HG03175 (cell line): ENCODE data around the gene FCHSD2.

Experiments used
- ATAC-seq: cut with Tn5 transposase; IDR thresholded peaks from one replicate; pipeline ENCODE4 v1.9.1; 2021; ENCODE audit warnings: mild to moderate bottlenecking, moderate library complexity; ENCODE audit not compliant: unreplicated experiment

The FCHSD2 gene

DNA sequence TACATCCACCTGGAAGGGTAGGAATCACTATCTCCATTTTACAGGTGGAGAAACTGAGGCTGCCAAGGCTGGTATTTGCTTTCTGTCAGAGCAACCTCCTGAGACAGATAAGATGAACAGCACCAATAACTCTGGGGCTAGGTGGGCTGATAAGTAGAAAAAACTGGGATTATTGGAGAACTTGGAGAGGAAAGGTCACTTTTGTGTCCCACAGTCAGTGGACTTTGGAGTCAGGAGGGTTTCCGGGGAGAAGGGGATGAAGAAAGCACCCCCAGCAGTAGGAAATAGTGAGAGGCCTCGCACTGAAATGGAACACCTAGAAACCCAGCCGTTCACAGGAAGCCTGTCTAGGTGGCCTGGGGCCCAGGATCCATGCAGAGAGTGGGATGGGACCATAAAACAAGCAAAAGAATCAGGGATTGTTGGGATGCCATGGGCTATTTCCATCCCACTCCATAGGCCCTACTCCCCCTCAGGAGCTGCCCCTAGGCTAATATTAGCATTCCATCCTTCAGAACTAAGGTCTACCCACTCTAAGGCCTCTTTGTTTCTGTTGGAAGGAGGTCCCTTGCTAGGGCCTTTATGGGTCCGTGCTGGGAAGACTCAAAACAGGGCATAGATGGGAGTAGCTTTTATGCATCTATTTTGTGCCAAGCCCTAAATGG lies 31.0 kb upstream of the FCHSD2 start:
- ATAC-seq, result no peak

DNA sequence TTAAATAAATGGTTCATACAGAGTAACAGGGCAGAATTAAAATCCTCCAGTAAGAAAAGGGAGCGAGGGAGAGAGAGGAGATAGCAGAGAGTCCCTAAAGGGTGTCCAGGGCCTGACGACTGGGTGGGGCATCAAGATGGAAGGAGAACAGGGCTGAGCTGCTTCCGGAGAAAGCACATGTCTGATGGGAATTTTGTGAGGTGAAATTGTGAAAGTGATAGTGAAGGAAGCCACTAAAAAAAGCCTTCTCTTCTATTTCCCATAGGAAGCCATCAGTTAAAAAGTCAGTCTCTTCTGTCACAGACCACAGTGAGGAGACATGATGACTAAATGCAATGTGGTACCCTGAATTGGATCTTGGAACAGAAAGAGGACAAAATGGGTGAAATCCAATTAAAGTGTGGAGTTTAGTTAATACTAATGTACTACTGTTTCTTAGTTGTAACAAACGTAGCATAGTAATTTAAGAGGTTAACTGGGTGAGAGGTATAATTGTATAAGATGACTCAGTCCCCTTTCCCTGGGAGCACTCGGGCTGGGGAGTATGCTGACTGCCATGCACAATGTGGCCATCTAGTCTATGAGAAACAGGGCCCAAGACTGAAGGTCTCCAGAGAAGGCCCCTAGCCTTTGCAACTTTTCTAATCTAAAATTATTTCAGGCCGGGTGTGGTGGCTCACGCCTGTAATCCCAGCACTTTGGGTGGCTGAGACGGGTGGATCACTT lies 29.5 kb upstream of the FCHSD2 start:
- ATAC-seq, result no peak

DNA sequence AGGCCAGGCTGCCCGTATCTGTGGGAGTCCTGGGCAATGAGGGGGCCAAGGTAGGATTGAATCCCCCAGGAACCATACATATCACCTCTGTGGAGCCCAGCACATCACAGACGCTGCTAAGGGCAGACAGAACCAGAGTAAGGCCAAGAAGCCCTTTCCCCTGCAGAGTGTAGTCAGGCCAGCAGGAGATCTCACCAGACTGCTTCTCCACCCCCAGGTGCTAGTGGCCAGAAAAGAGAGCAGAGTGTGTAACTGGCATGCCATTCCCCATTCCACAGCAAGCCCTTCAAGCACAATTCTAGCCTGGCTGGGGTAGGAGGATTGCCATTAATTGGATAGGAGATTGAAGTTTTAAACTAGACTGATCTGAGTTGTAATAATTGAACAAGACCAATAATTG lies 28.0 kb upstream of the FCHSD2 start:
- ATAC-seq, result no peak

DNA sequence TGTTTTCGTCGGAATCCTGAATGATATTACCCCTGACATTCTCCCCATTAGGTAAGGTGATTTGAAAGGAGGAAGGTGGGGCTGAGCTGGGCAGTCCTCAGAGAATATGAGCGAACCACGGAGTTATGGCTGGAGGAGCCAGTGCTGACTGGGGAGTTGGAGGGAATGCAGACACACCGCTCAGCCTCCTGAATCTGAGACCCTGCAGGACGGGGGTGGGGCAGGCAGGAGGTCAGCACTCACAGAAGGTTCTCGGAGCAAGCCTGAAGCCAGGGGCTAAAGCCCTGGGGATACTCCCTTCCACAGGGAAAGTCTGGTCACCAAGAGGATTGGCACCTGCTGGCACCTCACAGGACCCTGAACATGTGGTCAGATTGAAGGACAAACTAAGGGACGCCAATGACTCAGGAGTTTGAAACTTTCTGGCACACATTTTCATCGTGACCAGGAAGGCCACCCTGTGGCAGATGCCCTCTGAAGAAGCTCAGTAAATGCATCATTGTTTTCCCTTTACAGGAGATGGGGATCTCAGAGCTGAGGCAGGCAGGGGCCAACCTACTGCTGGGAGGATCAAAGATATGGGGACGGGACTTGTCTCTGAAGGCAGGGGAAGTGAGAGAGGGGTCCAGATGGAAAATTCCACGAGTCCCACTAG lies 26.9 kb upstream of the FCHSD2 start:
- no peak for ATAC-seq

DNA sequence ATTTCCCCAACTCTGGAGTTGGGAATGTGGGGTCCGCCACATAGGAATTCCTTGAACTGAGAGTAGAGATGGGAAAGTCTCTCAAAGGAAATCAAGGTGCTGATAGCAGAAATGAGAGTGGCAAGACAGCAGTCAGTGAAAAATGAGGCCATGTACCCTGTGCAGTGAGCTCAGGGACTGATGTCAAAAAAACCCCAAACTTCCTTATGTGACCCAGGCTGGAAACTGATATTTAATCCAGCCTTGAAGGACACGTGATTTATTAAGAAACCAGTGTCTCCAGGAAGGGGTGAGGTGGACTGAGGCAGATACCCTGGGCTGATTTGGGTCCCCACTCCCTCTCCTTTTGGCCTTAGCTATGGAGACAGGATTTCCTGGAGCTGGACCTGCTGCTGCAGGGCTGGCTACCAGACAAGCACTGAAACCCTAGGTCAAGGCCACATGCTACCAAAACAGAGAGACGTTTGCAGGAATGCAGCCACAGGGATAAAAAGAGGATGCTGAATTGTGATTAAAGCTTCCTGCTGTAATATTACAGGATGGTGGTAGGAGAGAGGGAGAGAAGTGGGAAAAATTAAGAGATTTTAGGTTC lies 25.3 kb upstream of the FCHSD2 start:
- ATAC-seq, result no peak

DNA sequence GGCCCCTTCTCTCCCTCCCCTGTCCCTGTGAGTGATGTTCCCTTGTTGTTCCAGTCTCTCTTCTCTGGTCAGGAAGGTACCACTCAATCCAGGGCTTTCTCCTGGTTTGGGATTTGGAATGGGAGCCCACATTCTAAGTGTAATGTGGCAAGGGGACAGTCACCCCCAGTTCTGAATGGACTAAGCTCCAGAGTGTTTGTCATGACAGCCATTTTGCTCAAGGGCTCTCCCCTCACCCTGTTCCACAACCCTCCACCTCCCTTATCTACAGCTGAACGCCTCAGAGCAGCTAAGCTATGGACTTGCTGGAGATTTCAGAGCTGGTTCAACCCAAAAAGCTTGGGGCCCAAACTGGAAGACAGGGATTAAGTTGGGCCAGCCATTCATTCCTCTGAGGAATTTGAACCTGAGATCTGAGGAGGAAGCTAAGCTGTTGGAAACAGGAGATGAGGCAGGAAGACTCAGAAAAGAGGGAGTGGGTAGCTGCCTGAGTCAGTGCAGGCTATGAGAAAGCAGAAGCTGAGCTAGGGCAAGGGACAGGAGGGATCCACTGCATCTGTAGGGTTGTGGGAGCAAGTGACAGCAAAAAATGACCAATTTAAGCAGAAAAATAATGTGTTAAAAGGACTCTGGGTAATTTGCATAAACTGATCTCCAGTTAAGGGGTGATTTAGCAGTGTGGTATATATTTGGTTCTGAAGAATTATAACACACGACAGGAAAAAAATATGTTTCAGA lies 22.9 kb upstream of the FCHSD2 start:
- no peak for ATAC-seq

DNA sequence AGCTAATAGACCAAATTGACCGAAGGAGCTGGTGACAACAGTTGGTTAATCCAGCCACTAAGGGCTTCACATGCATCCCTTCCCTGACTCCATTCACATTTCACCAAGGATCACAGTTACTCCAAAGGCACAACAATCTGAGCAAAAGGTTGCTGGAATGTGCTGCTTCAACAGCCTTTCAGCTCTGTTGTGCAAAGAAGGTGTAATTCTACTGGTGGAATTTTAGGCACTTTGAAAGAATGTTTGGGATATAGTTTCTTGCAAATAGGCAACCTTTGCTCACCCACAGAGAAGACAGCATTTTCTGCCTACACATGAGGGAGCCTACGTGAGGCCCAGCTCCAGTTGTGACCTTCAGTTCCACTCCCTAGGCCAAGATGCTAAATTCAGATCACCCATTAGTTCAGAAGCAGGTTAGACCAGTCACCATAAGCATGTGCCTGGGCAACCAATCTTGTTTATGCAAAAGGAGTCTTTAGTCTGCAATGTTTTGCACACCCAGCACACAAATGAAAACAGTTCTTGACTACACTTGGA lies 21.6 kb upstream of the FCHSD2 start:
- ATAC-seq, result no peak

DNA sequence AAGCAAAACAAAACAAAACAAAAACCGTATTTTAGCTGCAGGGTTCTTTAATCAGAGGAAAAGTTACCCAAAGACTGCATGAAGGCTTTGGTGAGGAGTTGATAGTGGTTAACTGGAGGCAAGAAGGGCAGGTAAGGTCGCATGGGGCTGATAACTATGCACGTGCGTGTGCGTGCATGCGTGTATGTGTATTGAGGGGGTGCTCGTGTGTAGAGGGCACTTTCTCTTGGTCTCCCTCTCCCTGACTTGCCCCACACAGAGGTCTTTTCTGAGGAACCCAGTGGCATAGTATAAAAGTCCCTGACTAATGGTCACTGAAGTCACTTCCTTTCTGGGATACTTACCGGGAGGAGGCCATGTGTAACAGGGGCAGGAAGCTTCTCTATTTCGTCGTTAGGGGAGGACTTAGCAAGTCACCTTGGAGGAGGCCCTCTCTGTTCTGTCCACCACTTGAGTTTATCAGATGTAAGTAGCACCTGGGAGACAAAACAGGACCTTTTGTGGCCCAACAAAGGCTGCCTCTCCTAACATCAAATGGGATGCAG lies 20.1 kb upstream of the FCHSD2 start:
- no peak for ATAC-seq

DNA sequence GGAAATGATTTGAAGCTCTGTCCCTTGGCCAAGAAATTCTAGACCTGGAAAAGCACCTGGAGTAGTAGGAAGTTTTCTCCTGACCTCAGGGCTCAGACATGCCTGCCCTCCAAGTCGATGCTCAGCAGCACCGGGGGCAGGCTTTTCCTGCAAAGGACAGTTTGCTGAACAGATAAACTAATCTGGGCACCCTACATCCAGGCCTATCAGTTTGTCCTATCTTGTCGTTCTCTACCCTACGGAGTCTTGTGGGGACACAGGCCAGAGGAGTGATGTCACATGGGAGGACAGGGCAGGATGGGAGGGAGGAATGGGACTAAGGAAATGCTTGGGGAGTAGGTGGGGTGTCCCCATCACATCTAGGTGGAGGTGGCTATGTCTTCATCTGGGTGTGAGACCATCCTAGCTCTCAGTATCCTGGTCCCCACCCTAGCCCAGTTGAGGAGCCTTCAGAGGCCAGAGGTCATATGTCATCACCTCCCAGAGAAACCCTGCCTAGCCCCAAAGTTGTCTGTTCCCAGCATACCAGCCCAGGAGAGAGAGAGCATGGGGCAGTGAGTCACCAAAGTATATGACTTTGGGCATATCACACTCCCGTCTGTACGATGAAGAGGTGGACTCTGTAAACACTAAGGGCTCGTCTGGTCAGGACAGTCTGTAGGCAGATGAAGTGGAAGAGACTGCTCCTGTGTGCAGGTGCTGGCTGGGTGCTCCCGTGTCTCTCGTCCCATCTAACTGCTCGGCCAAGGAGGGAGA lies 18.1 kb upstream of the FCHSD2 start:
- ATAC-seq, result no peak

DNA sequence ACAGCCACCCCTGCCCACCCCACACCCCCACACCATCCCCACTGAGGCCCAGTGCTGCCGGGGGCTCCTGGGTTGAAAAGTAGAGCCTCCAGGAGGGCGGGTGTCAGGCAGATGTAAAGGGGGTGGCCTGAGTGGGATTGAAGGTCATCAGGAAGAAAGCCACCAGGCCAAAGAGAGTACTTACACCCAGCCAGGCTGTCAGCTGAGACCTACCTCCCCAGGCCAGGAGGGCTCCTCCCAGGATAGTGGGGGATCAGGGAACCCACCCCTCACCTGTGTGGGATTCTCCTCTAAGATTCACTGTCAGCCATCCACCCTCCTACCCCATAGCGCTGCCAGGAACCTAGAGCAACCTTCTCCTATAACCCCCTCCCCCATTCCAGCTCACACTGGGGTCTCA lies 17.2 kb upstream of the FCHSD2 start:
- ATAC-seq, result no peak

DNA sequence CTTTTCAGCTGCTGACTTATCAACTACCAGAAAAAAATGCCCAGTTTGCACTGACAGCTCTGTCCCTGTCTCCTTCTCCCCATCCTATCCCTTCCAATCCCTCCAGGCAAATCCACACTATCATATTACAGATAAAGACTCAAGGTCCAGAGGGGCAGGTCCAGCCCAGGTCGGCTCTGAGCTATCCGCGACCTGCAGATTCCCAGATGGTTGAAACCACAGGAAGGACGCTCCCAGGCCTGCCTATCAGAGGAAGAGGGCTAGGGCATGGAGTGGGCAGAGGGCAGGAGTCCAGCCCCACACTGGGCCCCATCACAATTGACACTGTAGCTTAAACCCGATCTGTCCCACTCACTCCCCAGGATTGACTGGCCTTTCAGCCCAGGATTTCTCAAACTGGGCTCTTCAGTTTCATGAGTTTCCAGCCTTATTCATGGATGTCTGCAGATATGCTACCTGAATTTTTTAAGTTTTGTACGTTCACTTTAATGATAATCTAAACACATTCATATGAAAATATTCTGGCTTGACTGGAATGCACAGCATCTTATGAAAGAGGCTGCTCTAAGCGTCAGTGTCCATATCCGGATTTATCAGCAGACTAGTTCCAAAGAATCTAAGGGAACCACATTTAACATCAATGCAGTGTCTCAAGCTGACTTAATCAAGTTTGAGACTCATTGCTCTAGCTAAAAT lies 16.4 kb upstream of the FCHSD2 start:
- ATAC-seq, result no peak

DNA sequence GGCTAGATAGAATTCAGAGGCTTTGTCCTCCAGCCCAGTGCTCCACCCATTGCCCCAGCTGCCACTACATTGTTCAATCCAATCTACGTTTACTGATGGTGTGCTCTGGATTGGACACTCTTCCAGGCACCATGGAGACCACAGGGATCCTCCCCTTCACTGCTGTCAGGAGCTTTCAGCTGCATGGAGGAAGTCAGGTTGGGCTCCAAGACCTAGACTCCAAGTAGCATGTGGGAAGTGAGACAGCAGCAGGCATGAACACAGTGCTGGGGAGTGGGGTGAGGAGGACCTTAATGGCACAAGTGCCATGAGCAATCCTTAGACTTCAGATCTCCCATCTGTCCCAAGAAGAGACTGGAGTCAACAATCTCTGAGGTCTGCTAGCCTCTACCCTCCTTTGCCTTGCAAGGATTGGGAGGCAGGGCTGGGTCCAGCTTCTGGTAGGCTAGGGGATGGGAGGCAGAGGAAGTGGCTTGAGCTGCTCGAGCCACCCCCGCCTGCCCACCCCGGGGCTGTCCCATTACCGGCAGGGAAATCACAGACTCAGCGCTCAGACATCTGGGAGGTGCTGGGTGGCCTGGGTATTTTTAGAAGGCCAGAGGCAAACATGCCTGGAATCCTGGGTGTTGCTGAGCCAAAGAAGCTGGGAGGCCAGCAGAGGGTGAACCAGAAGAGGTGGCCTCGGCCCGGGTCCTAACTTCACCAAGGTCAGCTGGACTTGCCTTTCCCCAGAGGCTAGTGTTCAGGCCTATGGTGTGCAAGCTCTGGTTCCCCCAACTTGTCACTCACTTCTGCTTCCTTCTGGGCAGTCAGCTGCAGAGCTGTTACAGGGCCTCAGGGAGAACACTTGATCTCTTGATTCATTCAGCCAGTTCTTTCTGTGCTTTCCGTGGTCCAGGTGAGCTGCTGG lies 15.2 kb upstream of the FCHSD2 start:
- ATAC-seq, result peak; percentile 32

DNA sequence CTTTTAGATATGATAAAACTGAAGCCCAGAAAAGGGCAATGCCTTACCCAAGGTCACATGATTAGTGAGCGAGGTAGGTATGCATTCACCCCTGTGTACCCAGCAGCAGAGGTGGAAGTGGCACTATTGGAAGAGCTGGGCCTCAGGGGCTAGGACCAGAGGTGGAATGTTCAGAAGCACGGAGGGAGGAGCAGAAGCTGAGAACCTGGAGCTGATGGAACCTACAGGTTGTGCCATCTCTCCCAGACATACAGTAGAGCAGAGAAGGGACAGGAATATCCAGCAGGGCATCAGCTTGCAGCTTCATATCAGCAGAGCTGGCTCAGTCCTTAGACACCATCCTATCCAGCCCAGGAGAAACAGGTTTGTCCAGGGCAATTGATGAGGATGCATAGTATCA lies 14.6 kb upstream of the FCHSD2 start:
- ATAC-seq, result no peak

DNA sequence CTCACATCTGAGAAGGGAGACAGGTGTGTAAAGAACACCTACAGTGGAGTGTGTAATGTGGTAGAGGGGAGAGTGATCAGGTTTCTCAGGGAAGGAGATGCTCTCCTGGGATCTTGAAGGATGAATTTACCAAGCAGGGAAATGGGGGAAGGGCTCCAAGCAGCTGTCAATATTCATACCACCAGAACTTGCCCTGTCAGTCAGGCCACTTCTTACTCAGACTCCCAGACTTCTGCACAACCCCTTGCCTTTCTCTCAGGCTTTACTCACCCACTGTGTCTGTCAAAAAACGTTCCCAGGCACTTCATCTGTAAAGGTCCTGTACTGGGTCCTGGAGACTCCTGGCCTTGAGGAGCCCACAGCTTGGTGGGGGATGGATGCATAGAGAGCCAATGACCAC lies 14.0 kb upstream of the FCHSD2 start:
- no peak for ATAC-seq

DNA sequence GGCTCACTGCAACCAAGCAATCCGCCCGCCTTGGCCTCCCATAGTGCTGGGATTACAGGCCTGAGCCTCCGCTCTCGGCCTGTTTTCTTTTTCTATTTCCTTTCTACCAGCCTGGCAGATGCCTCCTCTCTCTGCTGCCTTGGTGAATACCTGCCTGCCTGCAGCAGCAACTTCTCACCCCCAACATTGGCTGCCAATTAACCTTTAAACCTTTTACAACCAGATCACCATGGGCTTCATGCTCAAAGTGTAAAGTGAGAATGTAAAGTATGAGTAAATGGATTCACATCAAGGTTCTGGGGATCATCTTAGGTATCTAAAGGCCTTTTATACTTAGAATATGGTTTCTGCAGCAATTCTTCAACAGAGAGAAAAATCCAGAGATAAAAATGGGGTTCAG lies 13.0 kb upstream of the FCHSD2 start:
- ATAC-seq, result no peak

DNA sequence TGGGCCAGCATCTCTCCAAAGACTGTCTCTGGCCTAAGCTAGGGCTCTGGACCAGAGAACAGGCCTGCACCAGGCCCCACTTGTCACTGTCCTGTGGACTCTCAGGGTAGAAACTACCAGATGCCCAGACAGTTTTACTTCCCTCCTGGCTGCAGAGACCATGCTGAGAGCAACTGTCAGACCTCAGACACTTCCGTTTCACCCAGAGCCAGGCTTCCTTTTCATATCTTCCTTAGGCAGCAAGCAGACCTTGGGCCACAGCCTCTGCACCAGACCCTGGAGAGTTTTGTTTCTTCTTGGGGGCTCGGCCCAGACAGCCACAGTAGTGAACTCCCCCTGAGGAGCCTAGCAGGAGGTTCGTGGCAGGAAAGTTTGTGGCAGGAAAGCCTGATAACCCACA lies 12.1 kb upstream of the FCHSD2 start:
- ATAC-seq, result peak; percentile 49

DNA sequence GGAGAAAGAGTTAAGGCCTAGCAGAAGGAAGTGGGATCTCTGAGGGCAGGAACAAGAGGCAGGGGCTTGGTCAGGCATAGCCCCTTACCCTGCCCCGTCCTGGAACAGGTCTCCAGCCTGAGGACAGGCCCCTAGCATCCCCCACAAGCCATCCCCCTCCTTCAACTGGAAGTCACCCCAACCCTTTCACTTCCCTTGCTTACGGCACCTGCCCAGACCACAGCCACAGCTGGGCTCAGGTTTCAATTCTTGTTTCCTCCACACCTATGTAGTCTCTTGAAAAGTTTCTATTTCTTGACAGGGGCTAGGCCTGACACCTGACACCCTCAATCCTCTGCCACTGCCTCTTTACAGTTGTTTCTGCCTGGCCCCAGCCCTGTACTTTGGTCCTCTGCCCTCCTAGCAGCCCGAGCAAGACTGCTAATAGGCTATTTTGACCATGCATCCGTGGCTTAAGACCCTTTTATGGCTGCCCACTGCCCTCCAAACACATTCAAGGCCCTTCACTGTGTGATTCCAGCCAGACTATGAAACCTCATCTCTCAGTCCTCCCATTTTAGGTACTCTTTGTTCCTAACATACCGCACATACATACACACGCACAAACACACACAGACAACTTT lies 10.9 kb upstream of the FCHSD2 start:
- ATAC-seq, result peak; percentile 68
